NCI-H187 treated with DMSO at 0.1 percent for 48 hours (cell line): ENCODE data around the gene TEDC2.
"Not testable (repeated sequence)": the region's sequence is repeated elsewhere in the genome, so short reads cannot be mapped to it uniquely, and the experiment has no call there.

Experiments used
- DNase-seq: peaks from one replicate; lab custom pipeline; 2025; lab: John Stamatoyannopoulos, UW

Gene TEDC2

DNA sequence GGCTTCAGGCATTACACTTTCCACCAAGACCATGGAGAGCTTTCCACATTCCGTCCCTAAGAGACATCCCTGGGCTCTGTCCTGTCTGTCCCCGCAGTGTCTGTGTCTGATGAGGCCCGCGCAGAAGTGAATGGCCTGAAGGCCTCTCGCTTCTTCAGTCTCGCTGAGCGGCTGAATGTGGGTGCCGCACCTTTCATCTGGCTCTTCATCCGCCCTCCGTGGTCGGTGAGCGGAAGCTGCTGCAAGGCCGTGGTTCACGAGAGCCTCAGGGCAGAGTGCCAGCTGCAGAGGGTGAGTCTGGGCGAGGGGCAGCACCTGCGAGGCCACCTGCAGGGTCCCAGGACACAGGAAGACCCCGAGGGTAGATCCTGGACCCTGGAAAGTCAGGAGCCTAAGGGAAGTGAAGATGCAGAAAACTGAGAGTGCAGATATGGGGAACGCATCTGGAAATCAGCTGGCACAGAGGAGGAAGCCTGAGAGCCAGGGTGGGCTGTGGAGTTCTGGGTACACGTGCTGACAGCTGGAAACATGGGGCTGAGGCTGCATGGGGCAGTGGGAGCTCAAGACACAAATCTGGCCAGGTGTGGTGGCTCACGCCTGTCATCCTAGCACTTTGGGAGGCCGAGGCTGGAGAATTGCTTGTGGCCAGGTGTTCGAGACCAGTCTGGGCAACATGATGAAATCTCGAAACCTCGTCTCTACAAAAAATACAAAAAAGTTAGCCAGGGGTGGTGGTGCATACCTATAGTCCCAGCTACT is 22.7 kb upstream of the TEDC2 start:
- no peak for DNase-seq

DNA sequence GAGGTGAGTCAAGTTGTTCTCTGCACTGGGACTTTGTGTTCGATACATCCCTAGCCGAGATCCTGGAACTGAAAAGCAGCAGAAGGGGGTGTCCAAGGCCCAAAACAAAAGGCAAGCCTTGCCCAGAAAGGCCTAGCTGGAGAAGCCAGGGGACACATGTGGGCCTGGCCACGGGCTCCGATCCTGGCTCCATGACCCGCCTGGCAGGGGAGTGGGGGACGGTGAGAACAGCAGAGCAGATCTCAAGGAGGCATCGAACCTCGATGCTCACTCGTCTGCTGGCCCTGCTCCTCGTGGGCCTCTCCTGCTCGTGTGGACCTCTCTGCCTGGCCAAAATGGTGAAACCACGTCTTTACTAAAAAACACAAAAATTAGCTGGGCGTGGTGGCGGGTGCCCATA is 21.8 kb upstream of the TEDC2 start:
- DNase-seq: no peak

DNA sequence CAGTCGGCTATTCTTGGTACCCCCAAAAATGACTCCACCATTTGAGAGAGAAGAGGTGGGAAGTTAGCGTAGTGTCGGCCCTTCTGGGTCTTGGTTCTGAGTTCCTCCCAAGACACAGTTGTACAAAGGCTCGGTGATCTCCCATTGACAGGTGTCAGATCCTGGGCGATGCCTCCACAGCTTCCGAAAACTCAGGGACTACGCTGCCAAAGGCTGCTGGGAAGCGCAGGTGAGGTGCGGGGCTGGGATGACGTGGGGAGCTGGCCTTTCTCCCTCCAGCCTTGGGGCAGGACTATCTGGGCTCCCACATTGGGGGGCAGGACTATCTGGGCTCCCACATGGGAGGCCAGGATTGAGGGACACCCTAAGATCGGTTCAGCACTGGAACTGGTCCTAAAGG is 20.3 kb upstream of the TEDC2 start:
- DNase-seq: no peak

DNA sequence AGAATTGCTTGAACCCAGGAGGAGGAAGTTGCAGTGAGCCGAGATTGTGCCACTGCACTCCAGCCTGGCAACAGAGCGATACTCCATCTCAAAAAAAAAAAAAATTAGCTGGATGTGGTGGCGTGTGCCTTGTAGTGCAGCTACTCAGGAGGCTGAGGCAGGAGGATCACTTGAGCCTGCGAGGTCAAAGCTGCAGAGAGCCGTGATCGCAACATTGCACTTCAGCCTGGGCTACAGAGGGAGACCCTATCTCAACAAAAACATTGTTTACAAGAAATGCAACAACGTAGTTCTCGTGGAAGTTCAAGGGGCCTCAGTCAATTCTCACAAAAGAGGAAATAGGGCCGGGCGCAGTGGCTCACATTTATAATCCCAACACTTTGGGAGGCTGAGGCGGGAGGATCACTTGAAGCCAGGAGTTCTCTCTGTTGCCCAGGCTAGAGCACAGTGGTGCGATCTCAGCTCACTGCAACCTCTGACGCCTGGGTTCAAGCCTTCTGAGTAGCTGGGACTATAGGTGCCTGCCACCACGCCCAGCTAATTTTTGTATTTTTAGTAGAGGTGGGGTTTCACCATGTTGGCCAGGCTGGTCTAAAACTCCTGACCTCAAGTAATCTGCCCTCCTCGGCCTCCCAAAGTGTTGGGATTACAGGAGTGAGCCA is 18.6 kb upstream of the TEDC2 start:
- not testable (repeated sequence) for DNase-seq

GRCh38 chr16:2443555-2443954 is 16.4 kb upstream of the TEDC2 start:
- DNase-seq: no peak

DNA sequence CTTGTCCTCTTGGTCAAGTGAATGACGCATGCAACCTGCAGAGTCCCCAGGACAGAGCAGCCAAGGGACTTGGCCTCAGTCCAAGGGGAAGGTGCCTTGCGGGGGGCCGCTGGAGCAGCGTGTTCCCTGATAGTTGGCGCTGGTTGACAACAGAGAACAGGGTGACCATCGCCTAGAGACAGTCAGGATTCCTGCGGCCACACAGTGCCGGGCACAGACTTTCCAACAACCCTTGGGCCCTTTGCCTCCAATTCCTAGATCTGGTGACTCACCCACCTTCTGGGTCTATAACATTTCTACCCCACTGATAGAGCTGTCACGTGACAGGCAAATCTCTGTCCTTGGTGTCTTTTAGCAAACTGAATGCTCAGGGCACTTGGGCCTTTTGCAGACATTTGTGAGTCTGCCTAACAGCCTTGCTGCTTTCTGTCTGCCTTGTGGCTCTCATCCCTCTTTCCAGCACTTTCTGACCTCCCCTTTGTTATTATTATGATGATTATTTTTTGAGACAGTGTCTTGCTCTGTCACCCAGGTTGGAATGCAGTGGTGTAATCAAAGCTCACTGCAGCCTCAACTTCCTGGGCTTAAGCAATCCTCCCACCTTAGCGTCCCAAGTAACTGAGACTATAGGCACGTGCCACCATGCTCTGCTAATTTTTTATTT is 11.9 kb upstream of the TEDC2 start:
- no peak for DNase-seq

- no peak for DNase-seq
Measured at GRCh38 chr16:2449118-2449517, 10.8 kb upstream of the TEDC2 start.

- no peak for DNase-seq
Measured at GRCh38 chr16:2450535-2450934, 9.4 kb upstream of the TEDC2 start.

DNA sequence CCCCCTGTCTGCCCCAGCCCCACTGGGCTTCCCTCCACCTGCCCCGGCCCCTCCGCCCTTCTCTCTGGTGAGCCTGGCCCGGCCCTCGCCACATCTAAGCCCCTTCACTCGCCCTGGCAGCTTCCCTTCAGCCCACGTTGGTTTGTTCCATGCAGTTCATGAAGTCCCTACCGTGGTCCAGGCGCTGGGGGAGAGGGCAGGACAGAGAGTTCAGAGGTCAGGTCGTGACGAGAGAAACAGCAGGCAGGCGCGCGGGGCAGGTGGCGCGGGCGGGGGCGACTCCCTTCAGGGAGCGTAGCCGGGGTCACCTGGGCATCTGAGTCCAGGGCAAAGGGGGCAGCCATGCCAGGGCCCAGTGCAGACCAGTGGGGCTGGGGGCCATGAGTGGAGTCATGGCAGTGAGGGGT is 8.9 kb upstream of the TEDC2 start:
- no peak for DNase-seq

DNA sequence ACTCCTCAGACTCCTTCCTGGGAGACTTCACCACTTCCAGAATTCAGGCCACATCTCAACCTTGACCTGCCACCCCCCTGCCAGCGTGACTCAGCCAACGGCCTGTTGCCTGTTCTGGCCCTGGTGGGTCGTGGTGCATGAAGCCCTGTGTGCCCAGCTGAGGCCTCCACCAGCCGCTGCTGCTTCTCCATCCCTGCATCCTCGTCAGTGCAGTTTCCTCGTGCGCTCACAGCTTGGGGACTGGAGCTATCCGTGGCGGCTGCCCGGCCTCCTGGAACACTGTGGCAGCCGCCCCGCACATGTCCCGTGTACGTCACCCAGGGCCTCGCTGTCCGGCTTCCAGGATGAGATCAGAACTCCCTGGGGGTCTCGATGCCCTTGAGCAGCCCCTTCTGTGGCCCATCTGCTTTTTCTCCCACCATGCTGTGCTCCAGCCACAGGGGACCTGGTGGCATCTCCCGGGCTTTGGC is 8.0 kb upstream of the TEDC2 start:
- no peak for DNase-seq

DNA sequence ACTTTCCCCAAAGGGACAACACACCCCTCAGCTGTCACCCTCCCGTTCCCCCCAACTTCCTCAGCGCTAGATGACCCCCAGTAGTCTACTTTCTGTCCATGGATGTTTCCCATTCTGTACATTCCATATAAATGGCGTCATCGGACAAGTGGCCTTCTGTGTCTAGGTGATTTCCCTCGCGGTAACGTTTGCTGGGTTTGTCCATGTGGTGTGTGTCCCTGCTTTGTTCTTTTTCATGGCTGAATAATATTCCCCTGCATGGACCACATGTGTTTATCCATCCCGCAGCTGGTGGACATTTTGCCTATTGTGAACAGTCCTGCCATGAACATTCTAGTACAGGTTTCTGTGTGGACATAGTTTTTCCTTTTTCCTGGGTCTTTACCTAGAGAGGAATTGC is 7.3 kb upstream of the TEDC2 start:
- no peak for DNase-seq

- DNase-seq: no peak
Measured at GRCh38 chr16:2455081-2455845, 4.6 kb upstream of the TEDC2 start.

GRCh38 chr16:2456551-2457153 is 3.3 kb upstream of the TEDC2 start:
- DNase-seq: no peak

GRCh38 chr16:2457267-2457666 is 2.6 kb upstream of the TEDC2 start:
- DNase-seq: no peak

- DNase-seq: no peak
Measured at GRCh38 chr16:2457946-2458345, 2.0 kb upstream of the TEDC2 start.

GRCh38 chr16:2458887-2459646 is 842 bp upstream of the TEDC2 start:
- DNase-seq: no peak

- no peak for DNase-seq
Measured at GRCh38 chr16:2460391-2460713, 443 bp downstream of the TEDC2 start.

DNA sequence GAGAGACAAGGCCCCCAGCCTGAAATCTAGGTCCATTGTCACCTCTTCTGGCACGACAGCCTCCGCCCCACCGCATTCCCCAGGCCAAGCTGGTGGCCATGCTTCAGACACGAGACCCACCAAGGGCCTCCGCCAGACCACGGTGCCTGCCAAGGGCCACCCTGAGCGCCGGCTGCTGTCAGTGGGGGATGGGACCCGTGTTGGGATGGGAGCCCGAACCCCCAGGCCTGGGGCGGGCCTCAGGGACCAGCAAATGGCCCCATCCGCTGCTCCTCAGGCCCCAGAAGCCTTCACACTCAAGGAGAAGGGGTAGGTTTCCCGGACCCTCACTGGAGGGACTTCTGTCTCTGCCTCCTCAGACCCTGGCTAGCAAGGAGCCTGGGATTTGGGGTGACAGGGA is 1.0 kb downstream of the TEDC2 start:
- DNase-seq: no peak

- no peak for DNase-seq
Measured at GRCh38 chr16:2462031-2462866, 2.3 kb downstream of the TEDC2 start.

GRCh38 chr16:2464333-2464732 is 4.4 kb downstream of the TEDC2 start:
- no peak for DNase-seq
